HUDEP-2 (cell line): ENCODE data around the gene SLC39A10.
"Not testable (repeated sequence)": the region's sequence is repeated elsewhere in the genome, so short reads cannot be mapped to it uniquely, and the experiment has no call there.

Source experiments
- DNase-seq, 76 experiments: peaks; one replicate each; lab custom pipeline; 2025; ENCODE audit not compliant: unreplicated experiment in 76 of 76; lab: John Stamatoyannopoulos, UW

SLC39A10 gene

GRCh38 chr2:195656859-195657633 lies at the start of gene SLC39A10:
TSS of gene SLC39A10 (plus strand) at chr2:195657226. CDS start at chr2:195680043, 22,817 bp downstream.
- DNase-seq, result peak; percentile 36 to 99 (median 94)

- DNase-seq, result no peak
Observed at GRCh38 chr2:195608768-195609454, 48.1 kb upstream of the SLC39A10 start.

- DNase-seq, result no peak
Observed at GRCh38 chr2:195610717-195611116, 46.3 kb upstream of the SLC39A10 start.

- no peak for DNase-seq
Observed at GRCh38 chr2:195612611-195613495, 44.2 kb upstream of the SLC39A10 start.

GRCh38 chr2:195613922-195614321 lies 43.1 kb upstream of the SLC39A10 start:
- DNase-seq, result peak in 34 of 76 experiments; percentile 2 to 72 (median 30)

- no peak for DNase-seq
Observed at GRCh38 chr2:195619590-195619989, 37.4 kb upstream of the SLC39A10 start.

GRCh38 chr2:195620501-195620900 lies 36.5 kb upstream of the SLC39A10 start:
- DNase-seq, result no peak

- DNase-seq, result no peak
Observed at GRCh38 chr2:195622966-195623365, 34.1 kb upstream of the SLC39A10 start.

GRCh38 chr2:195626507-195626906 lies 30.5 kb upstream of the SLC39A10 start:
- no peak for DNase-seq

GRCh38 chr2:195628666-195629065 lies 28.4 kb upstream of the SLC39A10 start:
- no peak for DNase-seq

GRCh38 chr2:195632856-195633572 lies 24.0 kb upstream of the SLC39A10 start:
- DNase-seq, result peak in 1 of 76 experiments; percentile 3

GRCh38 chr2:195633573-195633870 lies 23.5 kb upstream of the SLC39A10 start:
- no peak for DNase-seq

- DNase-seq, result no peak
Observed at GRCh38 chr2:195633974-195634373, 23.1 kb upstream of the SLC39A10 start.

GRCh38 chr2:195636890-195637289 lies 20.1 kb upstream of the SLC39A10 start:
- DNase-seq, result peak in 1 of 76 experiments; percentile 3

- DNase-seq, result no peak
Observed at GRCh38 chr2:195638750-195639149, 18.3 kb upstream of the SLC39A10 start.

- no peak for DNase-seq
Observed at GRCh38 chr2:195639238-195639858, 17.7 kb upstream of the SLC39A10 start.

- no peak for DNase-seq
Observed at GRCh38 chr2:195639959-195640358, 17.1 kb upstream of the SLC39A10 start.

GRCh38 chr2:195642027-195642678 lies 14.9 kb upstream of the SLC39A10 start:
- no peak for DNase-seq

- DNase-seq, result no peak
Observed at GRCh38 chr2:195642679-195643068, 14.4 kb upstream of the SLC39A10 start.

- not testable (repeated sequence) for DNase-seq
Observed at GRCh38 chr2:195644708-195645107, 12.3 kb upstream of the SLC39A10 start.
